OCI-M2 (cell line): ENCODE data around the gene TMEM134.

Experiments used
- DNase-seq: peaks from one replicate; lab custom pipeline; 2025; ENCODE audit not compliant: unreplicated experiment; lab: John Stamatoyannopoulos, UW

Gene TMEM134

GRCh38 chr11:67423891-67424613 is 45.0 kb downstream of the TMEM134 start:
- DNase-seq, result no peak

- no peak for DNase-seq
Observed at GRCh38 chr11:67423466-67423865, 45.6 kb downstream of the TMEM134 start.

- DNase-seq, result no peak
Observed at GRCh38 chr11:67422891-67423290, 46.2 kb downstream of the TMEM134 start.

GRCh38 chr11:67421430-67422031 is 47.5 kb downstream of the TMEM134 start:
- DNase-seq, result no peak

- DNase-seq, result peak; percentile 36
Observed at GRCh38 chr11:67420646-67421429, 48.2 kb downstream of the TMEM134 start.

GRCh38 chr11:67420147-67420645 is 48.9 kb downstream of the TMEM134 start:
- no peak for DNase-seq

GRCh38 chr11:67419325-67420049 is 49.6 kb downstream of the TMEM134 start:
- DNase-seq, result no peak

GRCh38 chr11:67418476-67419281 is 50.4 kb downstream of the TMEM134 start:
- DNase-seq, result no peak

GRCh38 chr11:67417425-67417824 is 51.6 kb downstream of the TMEM134 start:
- no peak for DNase-seq

GRCh38 chr11:67416416-67417335 is 52.4 kb downstream of the TMEM134 start:
- DNase-seq, result no peak

- no peak for DNase-seq
Observed at GRCh38 chr11:67415501-67416304, 53.3 kb downstream of the TMEM134 start, which contains the start of gene CARNS1. Gene CARNS1, plus strand, starts transcription at chr11:67415678. Its CDS starts 522 bp downstream, at chr11:67416200.

- no peak for DNase-seq
Observed at GRCh38 chr11:67413266-67413849, 55.7 kb downstream of the TMEM134 start.

- no peak for DNase-seq
Observed at GRCh38 chr11:67412495-67413179, 56.4 kb downstream of the TMEM134 start.

- no peak for DNase-seq
Observed at GRCh38 chr11:67411785-67412152, 57.3 kb downstream of the TMEM134 start.
